ENCODE data around the gene CFAP57. TPM values are rescaled to one million over a fixed set of nuclear protein-coding genes. Genes with fewer than 3 reads are reported as not detected.

CFAP57 gene
- total RNA-seq, 1 donor from 2014 or later, result 0.17 TPM

GRCh38 chr1:43239484-43239883 is 67.4 kb downstream of the CFAP57 start:
- TF ChIP-seq CTCF (IDR thresholded peaks at IDR 0.05), result no peak
- H3K27me3 ChIP-seq, result no peaks in the 10 kb centered on the region
- H3K4me3 ChIP-seq, result no peak overlapping the region
- peaks cover 13% of the 10 kb centered on the region for H3K4me1 ChIP-seq
- no peaks in the 10 kb centered on the region for H3K36me3 ChIP-seq
- H3K9me3 ChIP-seq, result no peaks in the 10 kb centered on the region
- H3K27ac ChIP-seq, result no peak overlapping the region
- intact Hi-C loops (cut with DNase I), result loop anchor here (10.0 kb wide), 1 partner anchor 115 kb away; the partner anchor contains the start of gene CDC20
- ATAC-seq (no peak), DNase-seq (no peak)

- DNase-seq (no peak), ATAC-seq (peak; percentile 63)
- no peak for TF ChIP-seq CTCF (IDR thresholded peaks at IDR 0.05)
- H3K36me3 ChIP-seq, result no peaks in the 10 kb centered on the region
- H3K4me3 ChIP-seq, result no peak overlapping the region
- no peaks in the 10 kb centered on the region for H3K27me3 ChIP-seq
- peaks cover 13% of the 10 kb centered on the region for H3K4me1 ChIP-seq
- H3K9me3 ChIP-seq, result no peaks in the 10 kb centered on the region
- intact Hi-C loops (cut with DNase I), result no loop called here
- H3K27ac ChIP-seq, result no peak overlapping the region
These were observed 69.3 kb downstream of the CFAP57 start for GRCh38 chr1:43241413-43241836.

GRCh38 chr1:43243299-43243698 is 71.2 kb downstream of the CFAP57 start:
- DNase-seq (no peak), ATAC-seq (no peak)
- no peak overlapping the region for H3K27ac ChIP-seq
- no peak for TF ChIP-seq CTCF (IDR thresholded peaks at IDR 0.05)
- intact Hi-C loops (cut with DNase I), result no loop called here
- no peaks in the 10 kb centered on the region for H3K27me3 ChIP-seq
- H3K4me3 ChIP-seq, result no peak overlapping the region
- no peaks in the 10 kb centered on the region for H3K36me3 ChIP-seq
- no peaks in the 10 kb centered on the region for H3K9me3 ChIP-seq
- H3K4me1 ChIP-seq, result peaks cover 11% of the 10 kb centered on the region

GRCh38 chr1:43246466-43247213 is 74.5 kb downstream of the CFAP57 start:
- H3K4me3 ChIP-seq, result no peak overlapping the region
- H3K4me1 ChIP-seq, result no peaks in the 10 kb centered on the region
- intact Hi-C loops (cut with DNase I), result no loop called here
- no peaks in the 10 kb centered on the region for H3K27me3 ChIP-seq
- DNase-seq (no peak), ATAC-seq (no peak)
- no peak for TF ChIP-seq CTCF (IDR thresholded peaks at IDR 0.05)
- no peaks in the 10 kb centered on the region for H3K9me3 ChIP-seq
- no peaks in the 10 kb centered on the region for H3K36me3 ChIP-seq
- H3K27ac ChIP-seq, result no peak overlapping the region

- intact Hi-C loops (cut with DNase I), result no loop called here
These were observed 75.3 kb downstream of the CFAP57 start for GRCh38 chr1:43247256-43247921.

More at GRCh38 chr1:43247256-43247921, 75.3 kb downstream of the CFAP57 start:
- no peaks in the 10 kb centered on the region for H3K36me3 ChIP-seq
- H3K9me3 ChIP-seq, result no peaks in the 10 kb centered on the region
- no peak for ATAC-seq
- H3K4me1 ChIP-seq, result no peaks in the 10 kb centered on the region
- H3K27ac ChIP-seq, result no peak overlapping the region
- no peak for DNase-seq
- no peak for TF ChIP-seq CTCF (IDR thresholded peaks at IDR 0.05)
- no peak overlapping the region for H3K4me3 ChIP-seq
- no peaks in the 10 kb centered on the region for H3K27me3 ChIP-seq

Data from upper lobe of right lung (tissue), 1 donor.